CD4-positive, alpha-beta T cell treated with Interleukin-12 subunit alpha and Interleukin-12 subunit beta, for 1 hour (primary cell): ENCODE measurements around the gene AP1S1.

Source experiments
- DNase-seq: peaks from one replicate; pipeline ENCODE4 v3.0.0-alpha.2; 2020

The AP1S1 gene

DNA sequence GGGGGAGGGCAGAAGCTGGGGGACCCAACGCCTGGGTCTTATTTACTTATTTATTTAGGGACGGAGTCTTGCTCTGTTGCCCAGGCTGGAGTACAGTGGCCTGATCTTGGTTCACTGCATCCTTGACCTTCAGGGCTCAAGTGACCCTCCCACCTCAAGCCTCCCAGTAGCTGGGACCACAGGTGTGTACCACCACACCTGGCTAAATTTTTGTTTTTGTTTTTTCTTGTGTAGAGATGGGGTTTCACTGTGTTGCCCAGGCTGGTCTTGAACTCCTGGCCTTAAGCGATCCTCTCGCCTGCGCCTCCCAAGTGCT is 48.3 kb downstream of the AP1S1 start:
- DNase-seq: no peak

DNA sequence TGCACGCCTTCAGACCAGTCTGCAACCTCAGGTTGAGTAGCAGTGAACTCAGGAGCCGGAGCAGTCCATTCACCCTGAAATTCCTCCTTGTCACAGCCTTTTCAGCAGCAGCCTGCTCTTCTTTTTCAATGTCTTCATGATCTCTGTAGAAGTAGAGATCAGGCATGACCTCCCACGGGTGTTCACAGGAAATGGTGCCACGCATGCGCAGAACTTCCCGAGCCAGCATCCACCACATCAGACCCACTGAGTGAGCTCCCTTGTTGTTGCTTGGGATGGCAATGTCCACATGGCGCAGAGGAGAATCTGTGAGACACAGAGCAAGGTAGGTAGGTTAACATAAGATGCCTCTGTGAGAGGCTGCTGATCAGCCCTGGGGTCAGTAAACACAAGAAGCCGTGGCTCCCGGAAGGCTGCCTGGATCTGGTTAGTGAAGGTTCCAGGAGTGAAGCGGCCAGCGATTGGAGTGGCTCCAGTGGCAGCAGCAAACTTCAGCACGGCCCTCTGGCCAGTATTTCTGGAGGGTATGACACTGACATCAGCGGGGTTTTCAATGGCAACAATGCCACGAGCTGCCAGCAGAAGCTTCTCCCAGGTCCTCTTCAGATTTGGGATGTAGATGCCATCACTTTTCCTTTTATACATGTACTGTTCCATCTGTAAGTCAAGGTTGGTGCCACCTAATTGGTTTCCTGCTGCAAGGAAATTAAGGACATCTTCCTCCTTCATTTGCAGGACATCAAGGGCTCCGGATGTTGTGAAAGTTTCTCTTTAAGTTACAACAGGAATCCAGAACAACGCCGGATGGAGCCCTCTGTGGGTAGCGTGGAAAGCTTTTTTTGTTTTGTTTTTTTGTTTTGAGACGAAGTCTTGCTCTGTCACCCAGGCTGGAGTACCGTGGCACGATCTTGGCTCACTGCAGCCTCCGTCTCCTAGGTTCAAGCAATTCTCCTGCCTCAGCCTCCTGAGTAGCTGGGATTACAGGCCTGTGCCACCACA is 49.8 kb downstream of the AP1S1 start:
- peak; percentile 44 for DNase-seq

DNA sequence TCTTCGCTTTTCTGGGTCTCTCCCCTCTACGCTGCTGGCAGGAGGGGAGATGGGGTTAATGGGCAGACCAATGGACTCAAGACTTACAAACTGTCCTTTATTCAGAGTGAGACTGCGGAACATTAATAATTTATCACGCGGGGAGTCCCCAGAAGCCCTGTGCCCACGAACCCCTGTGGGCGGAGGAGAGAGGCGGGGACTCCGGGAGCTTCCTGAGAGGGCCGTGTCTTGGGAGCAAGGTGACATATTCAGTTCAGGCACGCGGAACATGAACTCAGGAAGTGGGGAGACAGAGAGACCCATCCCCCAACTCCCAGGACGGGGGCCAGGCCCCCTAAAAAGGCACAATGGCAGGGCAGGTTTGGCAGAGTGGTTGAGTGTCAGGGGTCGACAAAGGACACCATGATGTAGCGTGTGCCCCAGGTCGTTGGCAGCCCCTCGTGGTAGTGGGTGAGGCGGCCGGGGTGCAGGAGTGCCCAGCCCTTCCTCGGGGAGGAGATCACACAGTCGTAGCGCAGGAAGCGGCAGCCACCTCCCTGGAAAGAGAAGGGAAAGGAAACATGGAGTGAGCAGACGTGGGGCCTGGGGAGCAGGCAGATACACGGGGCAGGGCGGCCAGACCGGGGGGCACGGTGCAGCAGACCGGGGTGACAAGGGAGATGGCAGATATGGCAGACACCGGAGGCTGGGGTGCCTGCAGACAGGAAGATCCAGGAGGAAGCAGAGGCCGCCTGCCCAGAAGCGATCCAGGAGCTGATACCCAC is 51.8 kb downstream of the AP1S1 start:
- no peak for DNase-seq

DNA sequence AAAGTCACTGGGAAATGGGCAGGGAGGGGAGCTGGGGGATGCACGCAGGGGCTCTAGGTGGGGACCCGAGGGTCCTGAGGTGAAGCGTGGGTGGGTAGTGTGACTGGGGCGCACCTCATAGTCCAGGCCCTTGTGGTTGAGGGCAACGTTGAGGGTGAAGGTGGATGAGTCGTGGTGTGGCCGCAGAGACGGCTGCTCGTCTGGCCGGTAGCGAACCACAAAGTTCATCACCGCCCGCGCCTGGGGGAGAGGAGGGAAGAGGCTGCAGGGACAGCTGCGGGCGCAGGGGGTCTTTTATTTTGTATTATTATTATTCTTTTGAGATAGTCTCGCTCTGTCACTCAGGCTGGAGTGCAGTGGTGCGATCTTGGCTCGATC is 52.4 kb downstream of the AP1S1 start:
- DNase-seq: no peak

DNA sequence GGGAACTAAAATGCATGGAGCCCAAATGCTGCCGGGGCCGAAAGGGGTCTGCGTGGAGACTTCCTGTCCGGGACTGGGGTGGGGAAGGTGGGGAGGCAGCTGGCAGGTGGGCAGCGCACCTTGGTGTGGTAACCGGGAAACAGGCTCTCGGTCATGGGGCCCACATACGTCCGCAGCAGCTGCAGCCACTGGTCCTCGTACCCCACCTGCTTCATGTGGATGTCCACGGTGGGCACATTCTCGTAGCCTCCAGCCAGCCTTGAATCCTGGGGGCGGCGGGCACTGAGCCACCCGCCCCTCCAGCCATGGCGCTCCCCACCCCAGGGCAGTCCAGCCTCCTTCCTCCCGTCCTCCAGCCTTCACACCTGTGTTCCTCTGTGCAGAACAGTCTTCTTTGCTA is 53.2 kb downstream of the AP1S1 start:
- no peak for DNase-seq

DNA sequence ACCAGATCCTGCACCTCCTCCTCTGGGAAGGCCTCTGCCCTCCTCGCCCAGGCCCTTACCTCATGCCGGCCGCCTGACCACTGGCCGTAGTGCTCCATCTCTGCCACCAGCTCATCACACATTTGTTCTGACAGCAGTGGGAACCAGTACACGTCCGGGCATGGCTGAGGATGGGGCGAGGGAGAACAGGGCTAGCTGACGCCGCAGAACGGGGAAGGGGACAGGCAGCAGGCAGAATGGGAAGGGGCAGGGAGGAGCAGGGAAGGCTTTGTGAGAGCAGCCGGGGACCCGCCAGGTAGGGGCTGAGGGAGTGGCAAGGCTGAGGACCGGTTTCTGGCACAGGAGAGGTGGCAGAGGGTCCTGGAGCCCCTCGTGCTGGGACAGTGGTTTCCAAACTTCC is 54.5 kb downstream of the AP1S1 start:
- DNase-seq: no peak

DNA sequence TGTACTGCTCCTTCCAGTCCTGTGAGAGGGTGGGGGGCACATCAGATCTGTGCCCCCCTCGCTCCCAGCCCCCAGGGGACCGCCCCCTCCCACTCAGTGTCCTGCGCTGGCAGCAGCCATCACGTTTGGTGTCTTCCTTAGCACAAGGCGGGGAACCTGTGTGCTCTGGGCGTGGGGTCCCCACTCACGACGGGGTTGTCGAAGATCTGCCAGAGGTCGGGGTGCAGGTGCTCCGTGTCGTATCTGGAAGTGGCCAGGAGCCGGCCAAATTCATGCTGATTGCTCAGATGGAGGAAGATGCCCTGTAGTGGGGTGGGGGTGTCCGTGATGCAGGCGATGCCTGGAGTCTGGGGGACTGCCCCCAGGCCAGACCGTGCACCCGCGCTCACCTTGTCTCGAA is 55.9 kb downstream of the AP1S1 start:
- DNase-seq: no peak
